Activated CD8-positive, alpha-beta memory T cell treated with anti-CD3 and anti-CD28 coated beads for 36 hours (primary cell): ENCODE data around the gene JUN. TPM values are rescaled to one million over a fixed set of nuclear protein-coding genes. Genes with fewer than 3 reads are reported as not detected.

Source experiments
- CTCF ChIA-PET: fragments of 350-600 bp; sonication (Branson Sonifier 250); formaldehyde crosslinking; loops from one replicate; lab custom pipeline; 2021; ENCODE audit warnings: antibody characterized with exemption; lab: Charles Lee
- POLR2A ChIA-PET: fragments of 350-600 bp; sonication (Branson Sonifier 250); formaldehyde crosslinking; loops from one replicate; lab custom pipeline; 2021; ENCODE audit warnings: antibody characterized with exemption; lab: Charles Lee
- total RNA-seq, 2 experiments: library from RNA; stranded (reverse); gene quantifications; one replicate each; pipeline ENCODE4 v1.2.3, GENCODE V29; 2021

JUN gene
- total RNA-seq, 2 experiments from 2014 or later, result 16.1 to 17.1 TPM

- CTCF ChIA-PET, result no interaction called here
- POLR2A ChIA-PET, result no interaction called here
Measured at GRCh38 chr1:58788259-58788658, 4.4 kb upstream of the JUN start.

GRCh38 chr1:58786927-58787245, 3.0 kb upstream of the JUN start:
- ChIA-PET POLR2A (no interaction called here), CTCF (no interaction called here)

- ChIA-PET CTCF (no interaction called here), POLR2A (interaction anchor here (0.5 kb wide), 1 partner anchor 1014 kb away, joined by 4 read pairs; no protein-coding TSS in a partner anchor)
Measured at GRCh38 chr1:58786184-58786926, 2.5 kb upstream of the JUN start.

GRCh38 chr1:58785442-58786058, 1.7 kb upstream of the JUN start:
- ChIA-PET POLR2A (interaction anchor here (0.5 to 0.6 kb wide), 3 partner anchors 183 to 1015 kb away, joined by 4 to 5 read pairs (median 4); no protein-coding TSS in a partner anchor), CTCF (interaction anchor here (0.6 to 0.9 kb wide), 4 partner anchors 141 to 546 kb away, joined by 3 to 4 read pairs (median 4); no protein-coding TSS in a partner anchor)

- ChIA-PET POLR2A (interaction anchor here (0.5 to 1.3 kb wide), 5 partner anchors 31 to 421 kb away, joined by 3 to 5 read pairs (median 3); no protein-coding TSS in a partner anchor), CTCF (interaction anchor here (0.6 to 0.9 kb wide), 3 partner anchors 206 to 547 kb away, joined by 3 to 4 read pairs (median 4); no protein-coding TSS in a partner anchor)
Measured at GRCh38 chr1:58784758-58785441, 1.1 kb upstream of the JUN start.

GRCh38 chr1:58783090-58783992, 506 bp downstream of the JUN start:
- POLR2A ChIA-PET, result interaction anchor here (0.6 to 2.4 kb wide), 10 partner anchors 11 to 1097 kb away, joined by 3 to 15 read pairs (median 4); partner anchors contain the start of genes FGGY and OMA1
- CTCF ChIA-PET, result interaction anchor here (0.9 to 1.8 kb wide), 2 partner anchors 27 to 262 kb away, joined by 3 to 6 read pairs; no protein-coding TSS in a partner anchor

- ChIA-PET CTCF (interaction anchor here (0.9 to 1.8 kb wide), 5 partner anchors 14 to 263 kb away, joined by 3 to 6 read pairs (median 3); no protein-coding TSS in a partner anchor), POLR2A (interaction anchor here (0.7 to 2.4 kb wide), 7 partner anchors 27 to 514 kb away, joined by 3 to 15 read pairs (median 4); partner anchors contain the start of gene FGGY)
Measured at GRCh38 chr1:58782178-58783089, 1.4 kb downstream of the JUN start.

GRCh38 chr1:58781541-58782177, 2.2 kb downstream of the JUN start:
- POLR2A ChIA-PET, result interaction anchor here (0.6 to 2.4 kb wide), 6 partner anchors 27 to 274 kb away, joined by 3 to 15 read pairs (median 4); no protein-coding TSS in a partner anchor
- CTCF ChIA-PET, result interaction anchor here (0.9 to 1.6 kb wide), 5 partner anchors 13 to 122 kb away, joined by 3 read pairs; no protein-coding TSS in a partner anchor

GRCh38 chr1:58780836-58781452, 2.9 kb downstream of the JUN start:
- CTCF ChIA-PET, result interaction anchor here (0.9 to 1.6 kb wide), 3 partner anchors 20 to 122 kb away, joined by 3 read pairs; no protein-coding TSS in a partner anchor
- POLR2A ChIA-PET, result interaction anchor here (0.6 to 1.2 kb wide), 3 partner anchors 37 to 122 kb away, joined by 3 to 4 read pairs (median 3); no protein-coding TSS in a partner anchor

GRCh38 chr1:58780411-58780810, 3.4 kb downstream of the JUN start:
- ChIA-PET POLR2A (no interaction called here), CTCF (interaction anchor here (1.2 to 1.6 kb wide), 2 partner anchors 39 to 123 kb away, joined by 3 read pairs; no protein-coding TSS in a partner anchor)

GRCh38 chr1:58779801-58780382, 4.0 kb downstream of the JUN start:
- ChIA-PET POLR2A (no interaction called here), CTCF (no interaction called here)

GRCh38 chr1:58779059-58779754, 4.6 kb downstream of the JUN start:
- ChIA-PET CTCF (no interaction called here), POLR2A (interaction anchor here (0.7 kb wide), 1 partner anchor 188 kb away, joined by 4 read pairs; no protein-coding TSS in a partner anchor)

- ChIA-PET CTCF (no interaction called here), POLR2A (no interaction called here)
Measured at GRCh38 chr1:58778385-58779000, 5.4 kb downstream of the JUN start.

GRCh38 chr1:58774027-58774426, 9.8 kb downstream of the JUN start:
- CTCF ChIA-PET, result no interaction called here

More at GRCh38 chr1:58774027-58774426, 9.8 kb downstream of the JUN start:
- POLR2A ChIA-PET, result no interaction called here
